Measurements from ENCODE around the gene AK5.
"Not testable (repeated sequence)": the region's sequence is repeated elsewhere in the genome, so short reads cannot be mapped to it uniquely, and the experiment has no call there.

The AK5 gene

GRCh38 chr1:77405186-77405585 lies 123.4 kb downstream of the AK5 start:
- DNase-seq = peak in 2 of 14 donors; percentile 13

GRCh38 chr1:77406661-77407060 lies 124.8 kb downstream of the AK5 start:
- no peak for DNase-seq

GRCh38 chr1:77407738-77408375 lies 126.0 kb downstream of the AK5 start:
- no peak for DNase-seq

- DNase-seq = not testable (repeated sequence)
Measured at GRCh38 chr1:77408933-77409332, 127.1 kb downstream of the AK5 start.

GRCh38 chr1:77412069-77412819 lies 130.4 kb downstream of the AK5 start:
- DNase-seq = no peak

GRCh38 chr1:77412820-77413530 lies 131.2 kb downstream of the AK5 start:
- no peak for DNase-seq

GRCh38 chr1:77413541-77414335 lies 131.9 kb downstream of the AK5 start:
- DNase-seq = no peak

- no peak for DNase-seq
Measured at GRCh38 chr1:77415579-77415978, 133.8 kb downstream of the AK5 start.

- DNase-seq = no peak
Measured at GRCh38 chr1:77416692-77417450, 135.1 kb downstream of the AK5 start.

- DNase-seq = not testable (repeated sequence)
Measured at GRCh38 chr1:77418055-77418454, 136.2 kb downstream of the AK5 start.

- DNase-seq = no peak
Measured at GRCh38 chr1:77421504-77422233, 139.8 kb downstream of the AK5 start.

GRCh38 chr1:77424236-77424635 lies 142.4 kb downstream of the AK5 start:
- no peak for DNase-seq

- DNase-seq = no peak
Measured at GRCh38 chr1:77428068-77428467, 146.2 kb downstream of the AK5 start.

- DNase-seq = no peak
Measured at GRCh38 chr1:77430966-77431690, 149.3 kb downstream of the AK5 start.

- DNase-seq = no peak
Measured at GRCh38 chr1:77433934-77434333, 152.1 kb downstream of the AK5 start.

- no peak for DNase-seq
Measured at GRCh38 chr1:77434967-77435366, 153.1 kb downstream of the AK5 start.

GRCh38 chr1:77438236-77438913 lies 156.6 kb downstream of the AK5 start:
- DNase-seq = no peak

- no peak for DNase-seq
Measured at GRCh38 chr1:77446841-77447555, 165.2 kb downstream of the AK5 start.

- DNase-seq = no peak
Measured at GRCh38 chr1:77447669-77448068, 165.8 kb downstream of the AK5 start.

Data from C1 segment of cervical spinal cord (tissue), 14 donors.